HepG2 (cell line): ENCODE measurements around the gene BLOC1S4. TPM values are rescaled to one million over a fixed set of nuclear protein-coding genes. Genes with fewer than 3 reads are reported as not detected.
A peak's percentile ranks its signal among the peaks of the same experiment; 100 is the strongest.

Source experiments
- MED8 ChIP-seq: sonication (generic); formaldehyde crosslinking; IDR thresholded peaks from 2 replicates; pipeline ENCODE4 v1.8.1; 2023; ENCODE audit warnings: mild to moderate bottlenecking, missing genetic modification reagents; ENCODE audit not compliant: insufficient replicate concordance
- NKX3-1 ChIP-seq: sonication (generic); formaldehyde crosslinking; IDR thresholded peaks from 2 replicates; pipeline ENCODE4 v1.5.0; 2020; ENCODE audit warnings: missing genetic modification reagents
- RARA ChIP-seq: IDR thresholded peaks from 2 replicates; pipeline ENCODE4 v1.6.1; 2016; ENCODE audit warnings: missing genetic modification reagents, missing compliant biosample characterization
- SALL1 ChIP-seq: sonication (generic); formaldehyde crosslinking; IDR thresholded peaks from 2 replicates; pipeline ENCODE4 v1.8.0; 2022; ENCODE audit warnings: mild to moderate bottlenecking, missing genetic modification reagents
- TBX3 ChIP-seq: fragments of 450-650 bp; IDR thresholded peaks from 2 replicates; pipeline ENCODE4 v1.6.1; 2017; ENCODE audit warnings: antibody characterized with exemption, mild to moderate bottlenecking, inconsistent platforms, borderline replicate concordance
- TCF12 ChIP-seq, 2 experiments: fragments of 450-650 bp in 1 of 2; sonication (generic) in 1 of 2; formaldehyde crosslinking in 1 of 2; IDR thresholded peaks; 2 replicates each; pipeline versions ENCODE4 v1.6.1 to v1.8.0; 2017 to 2022; ENCODE audit warnings: antibody characterized with exemption in 1 of 2, mild to moderate bottlenecking in 1 of 2, missing genetic modification reagents in 1 of 2, moderate library complexity in 1 of 2
- ZNF232 ChIP-seq: sonication (generic); formaldehyde crosslinking; IDR thresholded peaks from 2 replicates; pipeline ENCODE4 v1.4.0; 2020; ENCODE audit warnings: missing genetic modification reagents, borderline replicate concordance
- ZNF577 ChIP-seq: sonication (generic); formaldehyde crosslinking; IDR thresholded peaks from 2 replicates; pipeline ENCODE4 v1.4.0; 2020; ENCODE audit warnings: mild to moderate bottlenecking, low read depth, missing genetic modification reagents, borderline replicate concordance
- ZNF709 ChIP-seq: sonication (generic); formaldehyde crosslinking; IDR thresholded peaks from 2 replicates; pipeline ENCODE4 v1.5.0; 2020; ENCODE audit warnings: mild to moderate bottlenecking, missing genetic modification reagents
- ZNF75D ChIP-seq: sonication (generic); formaldehyde crosslinking; IDR thresholded peaks from 2 replicates; pipeline ENCODE4 v1.8.1; 2023; ENCODE audit warnings: missing genetic modification reagents, mild to moderate bottlenecking, borderline replicate concordance
- ZNF780A ChIP-seq: sonication (generic); formaldehyde crosslinking; IDR thresholded peaks from 2 replicates; pipeline ENCODE4 v1.8.0; 2022; ENCODE audit warnings: mild to moderate bottlenecking, missing genetic modification reagents, moderate library complexity
- ZNF839 ChIP-seq: sonication (generic); formaldehyde crosslinking; IDR thresholded peaks from 2 replicates; pipeline ENCODE4 v1.4.0; 2020; ENCODE audit warnings: missing genetic modification reagents, mild to moderate bottlenecking, borderline replicate concordance
- ZNF879 ChIP-seq: sonication (generic); formaldehyde crosslinking; IDR thresholded peaks from 2 replicates; pipeline ENCODE4 v1.8.1; 2023; ENCODE audit warnings: missing genetic modification reagents
- ZSCAN9 ChIP-seq: IDR thresholded peaks from 2 replicates; pipeline ENCODE4 v1.6.1; 2016; ENCODE audit warnings: borderline replicate concordance
- polyA plus RNA-seq, 8 experiments: library from polyadenylated mRNA; depleted of rRNA in 3 of 8; stranded (reverse) in 7 of 8; unstranded in 1 of 8; fragments of >200 nt; fragmentation: Illumina TruSeq in 4 of 8; extraction: Trizol in 4 of 8; gene quantifications; 2 replicates each; pipeline versions ENCODE4 v1.2.1 to v1.2.3, GENCODE V29; 2011 to 2016; ENCODE audit warnings: low read depth in 4 of 8, missing spikeins in 1 of 8, mixed read lengths in 1 of 8; ENCODE audit not compliant: insufficient read depth in 1 of 8
- total RNA-seq, 5 experiments: library from RNA; depleted of rRNA; stranded (reverse); fragments of >200 nt; fragmentation: Illumina TruSeq; extraction: Trizol; gene quantifications; 2 replicates each; pipeline ENCODE4 v1.2.3, GENCODE V29; 2016; ENCODE audit warnings: low read depth in 1 of 5
- TF ChIP-seq, protein P1 (sequence below): sonication (generic); formaldehyde crosslinking; IDR thresholded peaks from 2 replicates; pipeline ENCODE4 v1.5.1; 2020; ENCODE audit warnings: mild to moderate bottlenecking, missing genetic modification reagents, borderline replicate concordance
- TF ChIP-seq, protein P2 (sequence below): sonication (generic); formaldehyde crosslinking; IDR thresholded peaks from 2 replicates; pipeline ENCODE4 v1.5.0; 2020; ENCODE audit warnings: missing genetic modification reagents, mild to moderate bottlenecking, borderline replicate concordance
- TF ChIP-seq, protein P3 (sequence below): sonication (generic); formaldehyde crosslinking; IDR thresholded peaks from 2 replicates; pipeline ENCODE4 v1.4.0; 2020; ENCODE audit warnings: mild to moderate bottlenecking, missing genetic modification reagents

BLOC1S4 gene
- total and polyA plus RNA-seq, 2 of the 13 experiments (the other 11 are each of a cell fraction or from before 2014, with no cell fraction given), result 15.5 to 20.9 TPM

DNA sequence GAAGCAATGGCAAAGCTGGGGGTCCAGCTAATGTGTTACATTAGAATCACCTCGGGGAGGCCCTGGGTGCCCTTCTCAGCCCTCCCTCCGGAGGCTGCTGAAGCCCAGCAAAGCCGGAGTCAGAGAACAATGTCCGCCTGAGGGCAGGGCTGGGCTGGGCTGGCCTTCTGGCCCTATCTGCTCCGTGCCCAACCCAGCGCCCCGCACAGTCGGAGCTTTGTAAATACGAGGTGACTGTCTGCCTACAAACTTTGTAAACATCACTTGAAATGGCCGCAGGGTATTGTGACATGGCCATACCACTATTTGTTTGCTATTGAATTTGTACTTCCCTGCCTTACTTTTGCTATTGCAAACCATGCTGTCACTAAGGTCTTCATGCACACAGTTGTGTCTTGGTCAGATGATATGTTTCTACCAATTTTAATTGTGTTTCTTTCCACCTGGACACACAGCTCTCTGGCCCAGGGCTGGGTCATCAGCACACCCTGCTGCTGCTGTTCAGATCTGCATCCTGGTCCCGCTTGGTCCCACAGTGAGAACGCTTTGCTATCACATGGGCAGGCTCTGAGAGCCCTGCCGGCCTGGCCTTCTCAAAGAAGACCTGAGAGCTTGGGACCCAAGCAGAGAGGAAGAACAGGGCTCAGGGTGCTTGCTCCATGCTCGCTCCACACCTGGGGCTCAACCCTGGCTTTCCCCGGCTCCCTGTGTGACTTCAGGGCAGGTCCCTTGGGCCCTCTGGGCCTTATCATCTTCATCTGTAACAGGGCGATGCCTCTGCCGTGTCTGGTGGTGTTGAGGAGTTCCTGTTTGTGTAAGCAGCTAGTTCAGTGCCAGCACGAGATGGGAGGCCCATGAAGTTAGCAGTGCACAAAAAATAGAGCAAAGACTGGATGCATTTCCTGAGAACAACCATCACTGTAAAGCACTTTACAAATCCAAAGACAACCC lies 20.0 kb upstream of the BLOC1S4 start (continued):
- TF ChIP-seq, protein P1, sequence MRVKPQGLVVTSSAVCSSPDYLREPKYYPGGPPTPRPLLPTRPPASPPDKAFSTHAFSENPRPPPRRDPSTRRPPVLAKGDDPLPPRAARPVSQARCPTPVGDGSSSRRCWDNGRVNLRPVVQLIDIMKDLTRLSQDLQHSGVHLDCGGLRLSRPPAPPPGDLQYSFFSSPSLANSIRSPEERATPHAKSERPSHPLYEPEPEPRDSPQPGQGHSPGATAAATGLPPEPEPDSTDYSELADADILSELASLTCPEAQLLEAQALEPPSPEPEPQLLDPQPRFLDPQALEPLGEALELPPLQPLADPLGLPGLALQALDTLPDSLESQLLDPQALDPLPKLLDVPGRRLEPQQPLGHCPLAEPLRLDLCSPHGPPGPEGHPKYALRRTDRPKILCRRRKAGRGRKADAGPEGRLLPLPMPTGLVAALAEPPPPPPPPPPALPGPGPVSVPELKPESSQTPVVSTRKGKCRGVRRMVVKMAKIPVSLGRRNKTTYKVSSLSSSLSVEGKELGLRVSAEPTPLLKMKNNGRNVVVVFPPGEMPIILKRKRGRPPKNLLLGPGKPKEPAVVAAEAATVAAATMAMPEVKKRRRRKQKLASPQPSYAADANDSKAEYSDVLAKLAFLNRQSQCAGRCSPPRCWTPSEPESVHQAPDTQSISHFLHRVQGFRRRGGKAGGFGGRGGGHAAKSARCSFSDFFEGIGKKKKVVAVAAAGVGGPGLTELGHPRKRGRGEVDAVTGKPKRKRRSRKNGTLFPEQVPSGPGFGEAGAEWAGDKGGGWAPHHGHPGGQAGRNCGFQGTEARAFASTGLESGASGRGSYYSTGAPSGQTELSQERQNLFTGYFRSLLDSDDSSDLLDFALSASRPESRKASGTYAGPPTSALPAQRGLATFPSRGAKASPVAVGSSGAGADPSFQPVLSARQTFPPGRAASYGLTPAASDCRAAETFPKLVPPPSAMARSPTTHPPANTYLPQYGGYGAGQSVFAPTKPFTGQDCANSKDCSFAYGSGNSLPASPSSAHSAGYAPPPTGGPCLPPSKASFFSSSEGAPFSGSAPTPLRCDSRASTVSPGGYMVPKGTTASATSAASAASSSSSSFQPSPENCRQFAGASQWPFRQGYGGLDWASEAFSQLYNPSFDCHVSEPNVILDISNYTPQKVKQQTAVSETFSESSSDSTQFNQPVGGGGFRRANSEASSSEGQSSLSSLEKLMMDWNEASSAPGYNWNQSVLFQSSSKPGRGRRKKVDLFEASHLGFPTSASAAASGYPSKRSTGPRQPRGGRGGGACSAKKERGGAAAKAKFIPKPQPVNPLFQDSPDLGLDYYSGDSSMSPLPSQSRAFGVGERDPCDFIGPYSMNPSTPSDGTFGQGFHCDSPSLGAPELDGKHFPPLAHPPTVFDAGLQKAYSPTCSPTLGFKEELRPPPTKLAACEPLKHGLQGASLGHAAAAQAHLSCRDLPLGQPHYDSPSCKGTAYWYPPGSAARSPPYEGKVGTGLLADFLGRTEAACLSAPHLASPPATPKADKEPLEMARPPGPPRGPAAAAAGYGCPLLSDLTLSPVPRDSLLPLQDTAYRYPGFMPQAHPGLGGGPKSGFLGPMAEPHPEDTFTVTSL, result peak; percentile 83; the same call in 1 of the 2 replicates
- no peak for TF ChIP-seq ZNF577 (CRISPR knock-in tag)
- TF ChIP-seq ZNF232 (CRISPR knock-in tag), result peak; percentile 80; the same call in 1 of the 2 replicates
- TF ChIP-seq TCF12 (IDR thresholded peaks at IDR 0.05), result no peak
- TF ChIP-seq TCF12 (CRISPR knock-in tag; IDR thresholded peaks at IDR 0.05), result peak; percentile 93
- peak; percentile 97 for TF ChIP-seq SALL1 (CRISPR knock-in tag)
- TF ChIP-seq ZNF75D (CRISPR knock-in tag), result no peak
- TF ChIP-seq ZNF839 (CRISPR knock-in tag), result no peak
- TF ChIP-seq TBX3, result peak; percentile 88
- no peak for TF ChIP-seq ZNF780A (CRISPR knock-in tag)
- peak; percentile 94 for TF ChIP-seq RARA (CRISPR knock-in tag)
- TF ChIP-seq MED8 (CRISPR knock-in tag), result peak; percentile 77
- TF ChIP-seq ZNF879 (CRISPR knock-in tag), result no peak
- TF ChIP-seq, protein P2, sequence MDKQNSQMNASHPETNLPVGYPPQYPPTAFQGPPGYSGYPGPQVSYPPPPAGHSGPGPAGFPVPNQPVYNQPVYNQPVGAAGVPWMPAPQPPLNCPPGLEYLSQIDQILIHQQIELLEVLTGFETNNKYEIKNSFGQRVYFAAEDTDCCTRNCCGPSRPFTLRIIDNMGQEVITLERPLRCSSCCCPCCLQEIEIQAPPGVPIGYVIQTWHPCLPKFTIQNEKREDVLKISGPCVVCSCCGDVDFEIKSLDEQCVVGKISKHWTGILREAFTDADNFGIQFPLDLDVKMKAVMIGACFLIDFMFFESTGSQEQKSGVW (CRISPR knock-in tag), result no peak
- TF ChIP-seq, protein P3, sequence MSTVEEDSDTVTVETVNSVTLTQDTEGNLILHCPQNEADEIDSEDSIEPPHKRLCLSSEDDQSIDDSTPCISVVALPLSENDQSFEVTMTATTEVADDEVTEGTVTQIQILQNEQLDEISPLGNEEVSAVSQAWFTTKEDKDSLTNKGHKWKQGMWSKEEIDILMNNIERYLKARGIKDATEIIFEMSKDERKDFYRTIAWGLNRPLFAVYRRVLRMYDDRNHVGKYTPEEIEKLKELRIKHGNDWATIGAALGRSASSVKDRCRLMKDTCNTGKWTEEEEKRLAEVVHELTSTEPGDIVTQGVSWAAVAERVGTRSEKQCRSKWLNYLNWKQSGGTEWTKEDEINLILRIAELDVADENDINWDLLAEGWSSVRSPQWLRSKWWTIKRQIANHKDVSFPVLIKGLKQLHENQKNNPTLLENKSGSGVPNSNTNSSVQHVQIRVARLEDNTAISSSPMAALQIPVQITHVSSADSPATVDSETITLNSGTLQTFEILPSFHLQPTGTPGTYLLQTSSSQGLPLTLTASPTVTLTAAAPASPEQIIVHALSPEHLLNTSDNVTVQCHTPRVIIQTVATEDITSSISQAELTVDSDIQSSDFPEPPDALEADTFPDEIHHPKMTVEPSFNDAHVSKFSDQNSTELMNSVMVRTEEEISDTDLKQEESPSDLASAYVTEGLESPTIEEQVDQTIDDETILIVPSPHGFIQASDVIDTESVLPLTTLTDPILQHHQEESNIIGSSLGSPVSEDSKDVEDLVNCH (CRISPR knock-in tag), result no peak
- TF ChIP-seq NKX3-1 (CRISPR knock-in tag), result peak; percentile 70; the same call in 1 of the 2 replicates
- TF ChIP-seq ZNF709 (CRISPR knock-in tag), result peak; percentile 83; the same call in 1 of the 2 replicates
- peak; percentile 96 for TF ChIP-seq ZSCAN9 (CRISPR knock-in tag)
